Activated CD4-positive, alpha-beta T cell treated with anti-CD3 and anti-CD28 coated beads for 48 hours (primary cell): ENCODE measurements around the gene RSPO1.
A peak's percentile ranks its signal among the peaks of the same experiment; 100 is the strongest.
"Not testable (repeated sequence)": the region's sequence is repeated elsewhere in the genome, so short reads cannot be mapped to it uniquely, and the experiment has no call there.

Experiments
- DNase-seq: peaks from one replicate; pipeline ENCODE4 v3.0.0-alpha.2; 2020

RSPO1 gene

DNA sequence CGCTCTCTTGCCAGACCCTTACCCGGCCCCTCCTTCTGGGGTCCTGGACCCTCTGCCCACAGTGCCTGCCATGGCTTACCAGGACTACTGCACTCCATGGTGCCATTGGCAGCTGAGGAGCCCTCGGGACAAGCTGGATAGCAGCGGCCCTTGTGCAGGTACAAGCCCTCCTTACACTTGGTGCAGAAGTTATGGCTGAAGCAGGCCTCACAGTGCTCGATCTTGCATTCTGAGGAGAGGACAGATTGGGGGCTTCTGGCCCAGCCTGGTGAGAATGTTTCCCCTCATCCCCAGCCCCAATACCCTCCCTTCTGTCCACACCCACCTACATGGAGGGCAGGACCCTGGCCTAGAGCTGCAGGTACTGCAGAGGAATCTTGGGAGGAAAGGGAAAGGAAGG, 20.6 kb downstream of the RSPO1 start:
- no peak for DNase-seq

DNA sequence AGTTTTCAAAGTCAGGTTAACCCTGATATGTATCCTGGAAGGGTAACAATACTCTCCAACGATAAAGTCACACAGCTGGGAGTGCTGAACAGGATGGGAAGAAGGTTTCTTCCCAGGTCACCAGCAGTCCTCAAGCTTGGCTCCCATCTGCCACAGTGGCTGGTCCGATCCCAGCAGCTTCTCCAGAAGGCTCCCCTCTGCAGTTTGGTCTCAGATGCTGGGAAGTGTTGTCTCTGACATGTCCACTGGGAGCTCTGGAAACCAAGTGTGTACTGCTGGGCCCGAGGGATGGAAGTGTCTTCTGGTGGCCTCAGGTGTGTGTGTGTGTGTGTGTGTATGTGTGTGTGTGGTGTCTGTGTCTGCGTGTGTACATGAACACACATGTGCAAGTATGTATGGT, 22.5 kb downstream of the RSPO1 start:
- DNase-seq: no peak

DNA sequence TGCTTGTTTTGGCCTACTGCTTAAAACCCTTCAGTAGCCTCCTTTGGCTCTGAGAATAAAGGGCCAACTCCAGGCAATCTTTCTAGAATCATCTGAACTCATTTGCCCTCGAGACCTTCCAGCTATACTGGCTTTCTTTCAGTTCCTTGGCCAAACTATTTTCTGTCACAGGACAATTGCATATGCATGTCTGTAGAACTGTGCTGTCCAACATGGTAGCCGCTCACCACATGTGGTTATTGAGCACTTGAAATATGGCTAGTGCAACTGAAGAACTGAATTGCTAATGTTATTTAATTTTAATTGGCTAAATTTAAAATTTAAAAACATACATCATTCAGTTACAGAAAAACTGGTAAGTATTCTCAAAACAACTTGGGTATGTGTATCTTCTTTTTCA, 24.7 kb downstream of the RSPO1 start:
- DNase-seq: no peak

DNA sequence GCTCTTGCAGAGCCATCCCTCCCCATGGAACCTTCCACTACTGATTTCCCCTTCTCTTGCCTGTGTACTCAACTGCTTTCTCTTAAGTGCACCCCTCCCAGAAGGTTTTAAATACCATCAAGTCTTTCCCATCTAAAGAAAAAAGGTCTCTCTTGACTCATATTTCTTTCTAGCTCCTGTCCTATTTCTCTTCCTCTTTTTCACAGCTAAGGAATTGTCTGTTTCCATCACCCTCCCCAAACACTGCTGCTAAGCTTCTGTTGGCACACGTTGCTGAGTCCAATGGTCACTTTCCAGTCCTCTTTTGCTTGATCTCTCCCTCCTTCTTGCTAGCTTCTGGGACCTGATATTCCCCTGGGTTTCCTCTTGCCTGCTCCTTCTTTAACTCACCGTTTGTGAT, 25.7 kb downstream of the RSPO1 start:
- DNase-seq: no peak

DNA sequence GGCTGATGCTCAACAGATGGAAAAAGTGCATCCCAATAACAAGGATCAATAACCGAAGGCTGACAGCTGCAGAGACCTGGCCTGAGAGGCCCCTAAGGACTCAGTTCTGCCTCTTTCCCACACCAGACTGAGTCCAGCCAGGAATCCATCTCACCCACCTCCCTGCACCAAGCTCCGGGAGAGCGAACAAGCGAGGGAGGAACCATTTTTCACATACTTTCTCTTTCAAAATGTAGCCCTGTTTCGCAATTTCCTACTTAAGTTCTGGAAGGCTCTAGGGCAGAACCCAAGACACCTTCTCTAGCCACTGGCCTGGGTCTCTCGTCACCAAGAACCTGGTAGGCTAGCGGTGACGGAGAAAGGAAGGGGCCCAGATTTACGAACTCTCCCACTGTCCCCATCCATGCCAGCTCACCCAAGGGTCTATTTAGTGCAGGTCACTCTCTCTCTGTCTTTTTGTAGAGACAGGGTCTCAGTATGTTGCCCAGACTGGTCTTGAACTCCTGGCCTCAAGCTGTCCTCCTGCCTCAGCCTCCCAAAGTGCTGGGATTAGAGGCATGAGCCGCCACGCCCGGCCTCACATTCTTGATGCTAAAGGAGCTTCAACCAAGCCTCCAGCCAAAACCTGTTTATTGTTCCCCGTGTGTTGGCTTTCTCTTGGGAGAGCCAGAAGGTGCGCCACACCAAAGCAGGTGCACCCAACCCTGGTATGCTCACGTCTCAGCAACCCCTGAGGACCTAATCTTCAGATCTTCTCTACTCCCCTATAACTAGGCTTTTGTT, 28.0 kb downstream of the RSPO1 start:
- no peak for DNase-seq

DNA sequence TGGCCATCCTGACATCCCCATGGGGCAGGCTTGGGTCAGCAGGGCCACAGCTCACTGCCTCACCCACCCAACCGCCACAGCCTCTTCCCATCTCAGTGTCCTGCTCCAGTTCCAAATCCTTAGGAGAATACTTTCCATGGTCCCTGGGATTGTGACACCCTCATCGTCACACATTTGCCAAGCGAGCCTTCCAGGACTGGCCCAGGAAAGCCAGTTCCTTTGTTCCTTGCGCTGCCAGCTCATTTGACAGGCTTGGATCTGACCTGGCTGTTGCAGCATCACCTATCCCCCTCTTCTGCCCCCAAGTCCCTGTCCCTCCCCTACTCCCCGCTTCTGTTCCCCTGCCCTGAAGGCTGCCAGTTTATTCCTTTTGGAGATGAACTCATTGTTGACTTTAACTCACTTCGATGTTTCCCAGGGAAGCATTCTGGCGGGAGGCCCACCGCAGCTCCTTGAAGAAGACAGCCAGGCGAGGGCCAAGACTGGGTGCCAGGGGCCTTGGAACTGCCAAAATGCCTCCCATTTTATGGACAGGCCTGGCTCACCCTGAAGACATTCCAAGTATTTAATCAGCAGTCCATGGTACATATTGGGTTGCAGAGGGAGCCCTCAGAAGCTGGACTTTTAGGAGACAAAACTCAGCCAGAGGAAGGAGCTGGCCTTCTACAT, 28.8 kb downstream of the RSPO1 start:
- DNase-seq: no peak

DNA sequence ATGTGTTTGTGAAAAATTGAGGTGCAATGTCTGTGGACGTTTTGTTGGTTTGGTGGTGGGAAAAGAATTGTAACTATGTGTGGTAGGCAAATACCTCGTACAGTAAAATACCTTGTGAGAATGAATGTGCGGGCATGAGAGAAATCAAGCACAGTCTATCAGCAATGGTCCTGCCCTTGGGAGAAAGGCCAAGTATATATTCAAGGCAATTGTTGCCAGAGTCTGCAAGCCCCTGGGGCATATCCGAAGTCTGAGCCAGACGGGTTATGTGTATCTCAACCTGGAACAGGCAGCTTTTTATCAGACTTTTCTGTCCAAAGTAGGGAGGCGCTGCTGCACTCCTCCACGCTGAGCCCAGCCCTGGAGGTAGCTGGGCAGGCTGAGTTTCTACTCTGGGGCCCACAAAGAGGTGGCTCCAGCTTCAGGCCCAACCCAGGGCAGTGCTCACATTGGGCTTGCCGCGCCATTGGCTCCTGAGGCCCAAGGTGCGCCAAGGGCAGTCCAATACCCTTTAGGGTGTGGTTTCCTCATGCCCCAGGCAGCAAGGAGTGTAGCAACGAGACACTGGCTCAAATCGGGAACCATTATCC, 29.5 kb downstream of the RSPO1 start:
- DNase-seq: no peak

DNA sequence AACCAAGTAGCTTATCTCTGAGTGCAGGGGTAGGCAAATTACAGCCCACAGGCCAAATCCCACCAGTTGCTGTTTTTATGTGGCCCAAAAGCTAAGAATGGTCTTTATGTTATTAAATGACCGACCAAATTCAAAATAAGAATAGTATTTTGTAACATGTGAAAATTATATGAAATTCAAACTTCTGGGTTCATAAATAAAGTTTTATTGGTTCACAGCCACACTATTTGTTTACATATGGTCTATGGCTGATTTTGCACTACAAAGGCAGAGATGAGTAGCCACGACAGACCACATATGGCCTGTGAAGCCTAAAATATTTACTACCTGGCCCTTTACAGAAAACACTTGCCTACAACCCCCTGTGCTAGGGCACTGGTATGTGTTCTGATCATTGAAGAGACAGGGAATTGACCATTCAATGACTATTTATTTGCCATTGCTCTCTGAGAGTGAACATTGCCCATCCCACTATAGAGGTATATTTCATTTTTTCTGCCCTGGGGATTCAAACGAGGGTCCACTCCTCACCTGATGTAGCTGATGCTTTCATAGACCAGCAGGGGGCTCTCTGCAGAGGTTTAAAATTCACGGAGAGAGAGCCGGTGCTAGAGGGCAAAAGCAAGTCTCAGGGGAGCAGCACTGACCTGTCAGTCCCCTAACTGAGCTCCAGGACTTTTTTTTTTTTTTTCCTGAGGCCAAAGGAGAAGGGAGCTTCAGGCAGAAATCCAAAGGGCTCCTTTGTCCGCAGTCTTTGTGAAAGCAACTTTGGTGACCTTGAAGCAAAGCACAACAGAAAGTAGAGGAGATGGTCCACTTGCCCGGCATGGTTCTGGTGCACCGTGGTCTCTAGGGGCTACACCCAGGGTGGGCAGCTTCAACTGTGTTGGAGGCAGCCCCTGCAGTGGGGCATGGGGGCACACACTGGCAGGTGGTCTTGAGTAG, 31.7 kb downstream of the RSPO1 start:
- peak; percentile 40 for DNase-seq

DNA sequence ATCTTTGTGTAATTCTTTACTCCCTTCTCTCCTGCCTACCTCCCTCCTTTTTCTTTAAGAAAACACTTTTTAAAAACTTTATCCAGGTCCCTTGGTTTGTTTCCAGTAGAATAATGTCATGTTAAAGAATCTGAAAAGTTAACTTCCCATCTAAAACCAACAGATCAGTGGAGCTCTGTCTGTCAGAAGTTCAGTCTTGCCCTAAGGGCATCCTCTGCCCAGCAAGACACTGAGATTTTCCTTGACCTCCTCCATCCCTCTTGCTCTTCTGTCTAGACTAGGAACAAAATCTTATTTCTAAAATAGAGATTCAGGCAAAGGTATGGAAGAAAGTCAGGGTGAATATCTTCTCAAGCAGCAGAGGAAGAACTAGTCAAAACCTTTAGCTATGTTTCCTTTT, 33.3 kb downstream of the RSPO1 start:
- DNase-seq: no peak

DNA sequence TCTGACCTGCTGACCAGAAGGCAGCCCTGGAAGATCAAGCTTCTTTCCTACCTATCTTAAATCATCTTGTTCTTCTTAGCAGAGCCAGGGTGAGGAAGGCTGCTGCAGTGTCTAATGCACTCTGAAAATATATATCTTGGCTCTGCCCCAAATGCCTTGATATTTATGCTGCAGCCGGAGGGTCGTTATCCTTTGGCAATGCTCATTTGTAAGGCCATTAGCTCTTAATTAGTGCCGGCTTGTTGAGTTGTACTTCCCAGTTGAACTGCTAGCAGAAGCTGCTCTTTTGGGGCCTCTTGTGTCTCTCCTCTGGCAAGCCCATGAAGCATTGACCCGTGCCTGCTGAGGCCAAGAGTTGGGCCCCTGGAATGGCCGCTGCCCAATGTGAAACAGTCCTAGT, 34.8 kb downstream of the RSPO1 start:
- no peak for DNase-seq

DNA sequence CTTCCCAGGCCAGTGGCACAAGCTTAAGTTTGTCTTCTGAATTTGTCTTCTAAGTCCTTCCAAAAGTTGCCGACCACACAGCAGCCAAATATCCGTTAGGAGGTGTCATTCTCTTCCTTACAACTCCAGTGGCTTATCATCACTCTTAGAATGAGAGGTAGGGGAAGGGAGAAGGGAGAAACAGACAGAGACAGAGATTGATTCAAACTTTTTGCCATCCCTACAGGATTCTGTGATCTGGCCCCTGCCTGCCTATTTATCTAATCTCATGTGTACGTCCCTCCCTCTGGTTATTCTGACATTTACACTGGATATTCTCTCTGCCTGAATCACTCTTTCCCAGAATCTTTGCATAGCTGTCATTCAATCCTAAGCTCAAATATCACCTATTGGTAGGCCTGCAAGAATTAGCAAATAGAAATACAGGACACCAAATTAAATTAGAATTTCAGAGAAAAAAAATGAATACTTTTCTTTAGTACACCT, 38.5 kb downstream of the RSPO1 start:
- no peak for DNase-seq

DNA sequence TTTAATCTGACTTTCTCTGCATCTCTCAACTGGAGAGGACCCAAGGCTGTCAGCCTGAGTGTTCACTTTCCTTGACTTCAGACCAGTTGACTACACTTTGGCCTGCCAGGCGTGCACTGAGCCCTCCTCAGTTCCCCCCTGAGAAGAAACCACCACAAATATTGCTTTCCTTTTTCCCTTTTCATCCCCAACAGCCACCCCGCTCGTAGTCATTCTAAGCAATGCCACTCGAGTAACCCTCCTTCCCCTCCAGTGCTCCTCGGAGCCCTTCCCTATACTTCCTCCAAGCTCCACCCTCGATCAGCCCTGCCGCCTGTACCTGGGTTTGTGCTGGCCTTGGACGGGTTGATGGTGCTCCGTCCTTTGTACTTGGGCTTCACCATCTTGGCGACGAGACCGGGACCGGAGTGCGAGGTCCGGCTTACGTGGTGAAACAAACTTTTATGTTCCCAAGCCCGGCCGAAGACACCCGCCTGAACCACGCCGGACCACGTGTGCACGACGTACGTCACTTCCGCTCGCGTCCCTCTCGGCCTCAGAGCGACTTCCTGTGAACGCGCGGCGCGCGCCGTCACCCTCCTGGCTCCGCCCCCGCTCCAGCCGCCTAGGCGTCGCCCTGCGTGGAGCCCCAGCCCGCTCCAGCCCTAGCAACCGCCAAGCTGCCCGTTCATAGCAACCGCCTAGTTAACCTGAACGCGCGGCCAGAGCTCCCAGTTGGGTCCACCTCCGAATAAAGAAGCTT, 39.1 kb downstream of the RSPO1 start, which contains the start of gene GNL2:
TSS of gene GNL2 (minus strand) at position 498 of the 742 bp plus-strand sequence. CDS start at position 383, 115 bp downstream.
- peak; percentile 98 for DNase-seq

DNA sequence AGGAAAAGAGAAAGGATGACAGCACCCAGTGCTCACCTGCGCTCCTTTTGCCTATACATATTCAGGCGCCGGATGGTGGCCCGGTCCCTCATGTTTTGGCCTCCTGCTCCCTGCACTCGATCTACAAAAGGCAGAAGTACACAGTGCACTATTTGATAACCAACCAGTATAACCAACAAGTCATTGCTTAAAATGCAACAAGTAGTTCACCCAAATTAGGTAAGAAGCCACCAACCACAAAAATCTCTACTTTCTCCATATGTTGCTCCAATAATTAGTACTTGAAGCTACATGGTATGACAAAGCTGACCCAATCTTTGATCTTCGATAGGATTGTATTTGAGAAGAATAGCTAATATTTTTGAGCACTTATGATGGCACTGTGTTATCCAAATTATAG, 41.0 kb downstream of the RSPO1 start:
- DNase-seq: no peak

DNA sequence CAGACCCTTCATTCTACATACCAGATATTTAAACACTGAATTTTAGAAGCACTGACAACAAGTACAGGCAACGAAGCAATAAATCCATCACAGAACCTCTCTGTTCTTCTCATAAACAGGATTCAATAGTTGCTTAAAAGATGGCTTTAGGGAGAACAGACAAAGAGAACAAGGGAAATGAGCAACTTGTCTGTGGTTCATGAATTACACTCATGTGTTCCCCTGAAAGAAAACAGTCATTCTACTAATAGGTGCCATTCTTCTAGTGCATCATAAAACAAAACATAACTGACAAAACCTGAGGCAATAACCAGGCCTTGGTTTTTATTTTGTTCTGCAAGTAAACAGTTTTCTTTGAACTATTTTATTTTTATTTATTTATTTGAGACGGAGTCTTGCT, 45.8 kb downstream of the RSPO1 start:
- DNase-seq: no peak

DNA sequence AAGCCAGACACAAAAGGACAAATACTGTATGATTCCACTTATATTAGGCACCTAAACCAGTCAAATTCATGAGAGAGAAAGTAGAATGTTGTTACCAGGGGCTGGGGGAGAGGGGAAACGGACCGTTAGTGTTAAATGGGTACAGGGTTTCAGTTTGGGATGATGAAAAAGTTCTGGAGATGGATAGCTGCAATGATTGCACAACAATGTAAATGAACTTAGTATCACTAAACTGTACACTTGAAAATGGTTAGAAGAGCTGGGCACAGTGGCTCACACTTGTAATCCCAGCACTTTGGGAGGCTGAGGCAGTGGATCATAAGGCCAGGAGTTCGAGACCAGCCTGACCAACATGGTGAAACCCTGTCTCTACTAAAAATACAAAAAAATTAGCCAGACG, 50.1 kb downstream of the RSPO1 start:
- not testable (repeated sequence) for DNase-seq

DNA sequence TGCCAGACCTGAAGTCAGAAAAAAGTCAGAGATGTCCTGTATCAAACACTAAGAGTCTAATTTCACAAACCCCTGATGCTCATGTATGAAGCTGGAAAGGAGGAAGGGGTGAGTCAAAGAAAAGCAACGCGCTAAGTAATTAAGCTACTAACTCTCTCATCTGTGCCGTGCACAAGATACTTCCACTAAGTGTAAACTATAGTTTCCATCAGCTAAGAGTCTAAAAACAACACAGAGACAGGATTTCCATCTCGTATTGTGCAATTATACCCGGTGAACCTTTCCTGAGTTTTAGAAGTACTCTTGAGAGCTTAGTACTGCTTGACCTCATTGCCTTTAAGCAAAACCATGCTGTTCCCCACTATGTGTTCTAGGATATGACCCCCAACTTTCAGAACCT, 59.0 kb downstream of the RSPO1 start:
- DNase-seq: no peak

DNA sequence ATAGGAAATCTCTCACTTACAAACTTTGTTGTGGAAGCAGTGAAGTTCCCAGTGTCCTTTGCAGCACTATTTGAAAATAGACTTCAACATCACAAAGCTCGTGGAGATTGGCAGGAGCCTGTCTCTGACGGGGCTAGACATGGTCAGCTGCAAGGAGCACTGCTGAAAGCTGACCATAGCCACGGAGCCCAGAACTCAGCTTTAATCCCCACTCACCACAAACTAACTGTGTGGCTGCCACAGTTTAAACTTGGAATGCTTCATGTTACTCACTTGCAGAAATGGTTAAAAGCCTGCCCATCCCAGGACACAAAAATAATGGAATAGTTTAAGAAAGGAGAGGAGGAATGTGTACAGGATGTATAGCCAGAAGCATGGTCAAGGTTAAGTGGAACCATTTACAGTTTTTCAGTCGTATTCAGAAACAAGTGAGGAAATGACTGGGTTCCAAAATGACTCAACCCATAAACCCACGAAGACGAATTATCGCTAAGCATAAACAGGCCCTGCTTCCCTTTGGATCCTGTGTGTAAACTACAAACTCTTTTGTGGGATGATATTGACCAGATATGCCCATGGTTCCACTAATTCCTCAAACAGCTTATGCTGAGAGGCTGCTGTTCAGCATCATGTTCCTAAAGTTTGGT, 59.7 kb downstream of the RSPO1 start:
- no peak for DNase-seq

DNA sequence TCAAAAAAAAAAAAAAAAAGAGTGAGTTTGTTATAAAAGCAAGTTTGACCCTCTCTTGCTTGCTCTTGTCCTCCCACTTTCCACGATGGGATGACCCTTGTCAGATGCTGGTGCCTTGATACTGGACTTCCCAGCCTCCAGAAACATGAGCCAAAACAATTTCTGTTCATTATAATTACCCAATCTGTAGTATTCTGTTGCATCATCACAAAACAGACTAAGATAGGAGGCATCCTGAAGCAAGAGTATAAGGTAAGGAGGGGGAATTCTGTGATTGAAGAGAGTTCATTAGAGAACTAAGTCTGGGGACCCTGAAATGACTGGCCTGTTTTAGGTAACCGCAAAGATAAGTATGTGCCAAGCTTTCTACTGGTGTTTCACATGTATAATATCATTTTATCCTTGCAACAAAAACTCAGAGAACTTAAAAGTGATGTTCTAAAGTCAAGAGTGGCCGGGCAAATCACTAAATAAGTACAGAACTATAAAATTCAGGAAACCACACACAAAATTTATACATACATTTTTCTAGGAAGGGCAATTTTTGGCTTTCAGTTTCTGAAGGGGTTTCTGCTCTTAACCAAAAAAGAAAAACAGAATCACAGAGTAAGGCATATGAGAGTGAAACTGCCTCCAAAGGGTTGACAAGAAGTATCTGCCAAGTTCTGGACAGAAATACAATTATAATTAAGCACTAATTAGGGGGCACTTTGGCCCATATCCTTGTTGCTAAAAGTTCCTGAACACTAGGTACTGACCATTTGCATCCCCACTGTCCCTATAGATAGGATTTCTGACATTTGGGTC, 64.0 kb downstream of the RSPO1 start:
- DNase-seq: no peak

DNA sequence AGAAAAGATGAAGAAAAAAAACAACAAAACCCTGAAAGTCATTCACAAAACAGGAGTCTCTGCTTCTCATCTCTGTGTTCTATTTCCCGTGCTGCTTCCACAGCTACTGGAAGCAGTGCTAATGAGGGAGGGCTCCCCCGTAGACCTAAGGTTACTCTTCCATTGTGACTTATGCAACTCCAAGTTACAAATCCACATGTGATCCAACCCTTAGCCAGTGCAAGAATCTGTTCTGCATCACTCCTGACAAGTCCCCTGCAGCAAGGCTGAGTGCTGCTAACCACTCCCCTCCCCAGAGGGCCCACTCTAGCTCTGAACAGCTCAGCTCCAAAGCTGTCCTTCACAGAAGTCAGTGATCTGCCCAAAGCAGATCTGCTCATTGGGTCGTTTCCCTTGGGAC, 67.7 kb downstream of the RSPO1 start:
- no peak for DNase-seq

DNA sequence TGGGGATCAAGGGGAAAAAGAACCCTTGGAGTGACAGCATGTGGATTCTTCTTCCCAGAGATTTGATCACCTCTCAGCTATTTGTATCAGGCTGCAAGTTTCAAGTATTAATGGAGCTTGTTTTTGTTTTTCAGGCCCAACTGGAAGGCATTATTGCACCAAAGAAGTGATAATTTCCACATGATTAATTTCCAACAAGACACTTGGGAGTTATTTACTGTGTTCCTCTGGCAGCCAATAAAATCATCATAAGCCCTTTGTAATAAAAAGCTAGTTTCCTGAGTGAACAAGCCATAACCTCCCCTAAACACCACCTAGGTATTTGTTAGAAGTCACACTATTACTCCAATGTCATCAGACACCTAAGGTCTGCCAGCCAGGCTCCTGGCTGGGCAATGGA, 69.8 kb downstream of the RSPO1 start:
- no peak for DNase-seq

DNA sequence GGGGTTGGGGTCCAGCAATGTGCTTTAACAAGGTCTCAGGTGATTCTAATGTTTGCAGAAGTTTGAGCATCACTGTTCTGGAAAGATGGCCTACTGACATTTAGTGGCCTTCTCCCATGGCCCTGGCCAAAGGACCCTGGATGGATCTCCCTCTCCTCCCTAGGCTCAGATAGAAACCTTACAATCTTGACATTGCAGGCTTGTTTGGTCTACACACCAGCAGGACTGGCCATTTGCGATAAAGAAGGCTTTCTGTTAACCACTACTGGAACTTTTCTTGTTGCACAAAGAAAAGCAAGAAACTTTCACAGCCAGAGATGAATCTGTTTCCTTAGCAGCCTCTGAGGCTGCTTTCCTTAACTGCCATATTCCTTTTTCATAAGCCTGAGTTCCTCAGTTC, 71.7 kb downstream of the RSPO1 start:
- no peak for DNase-seq
